ENCODE measurements around the gene CRTC3.

The CRTC3 gene

DNA sequence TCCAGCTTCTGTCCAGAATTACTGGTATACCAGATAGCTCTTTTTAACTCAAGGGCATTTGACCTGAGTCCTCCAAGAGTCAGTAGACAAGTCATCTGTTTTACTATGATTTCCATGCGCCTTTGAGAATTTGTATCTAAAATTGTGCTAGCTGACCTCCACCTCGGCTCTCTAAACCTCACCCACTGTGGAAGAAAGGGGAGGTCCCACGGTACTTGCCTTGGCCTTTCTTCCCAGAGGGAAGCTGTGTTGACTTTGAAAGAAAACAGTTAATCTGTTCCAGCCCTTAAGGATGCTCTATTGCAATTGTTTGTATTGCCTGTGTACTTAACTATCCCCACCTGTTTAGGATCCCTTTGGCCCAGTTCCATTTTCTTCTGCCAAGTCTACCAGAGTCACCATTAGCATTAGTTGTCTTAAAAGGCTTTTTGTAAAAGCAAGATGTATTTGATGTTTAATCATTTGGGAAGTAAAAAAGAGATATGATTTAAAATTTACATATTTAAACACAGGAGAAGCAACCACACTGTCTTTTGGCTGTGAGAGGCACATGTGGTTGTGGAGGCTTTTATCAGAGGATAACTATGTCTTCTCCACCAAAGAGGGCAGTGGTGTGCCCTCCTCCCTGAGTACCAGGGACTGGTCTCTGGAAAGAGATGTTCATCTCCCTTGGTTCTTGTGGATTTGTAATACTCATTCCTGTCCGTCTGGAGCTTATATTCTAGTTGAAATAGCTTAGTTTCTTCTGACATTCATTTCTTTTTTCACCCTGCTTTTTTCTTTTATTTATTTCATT, 88.8 kb downstream of the CRTC3 start:
- TF ChIP-seq CTCF (conservative IDR thresholded peaks at IDR 0.05; ENCODE audit: low read depth, low read length) = no peak
- DNase-seq (ENCODE audit: low read depth) = no peak
- no peak overlapping the region for H3K4me3 ChIP-seq (ENCODE audit: low read length)

DNA sequence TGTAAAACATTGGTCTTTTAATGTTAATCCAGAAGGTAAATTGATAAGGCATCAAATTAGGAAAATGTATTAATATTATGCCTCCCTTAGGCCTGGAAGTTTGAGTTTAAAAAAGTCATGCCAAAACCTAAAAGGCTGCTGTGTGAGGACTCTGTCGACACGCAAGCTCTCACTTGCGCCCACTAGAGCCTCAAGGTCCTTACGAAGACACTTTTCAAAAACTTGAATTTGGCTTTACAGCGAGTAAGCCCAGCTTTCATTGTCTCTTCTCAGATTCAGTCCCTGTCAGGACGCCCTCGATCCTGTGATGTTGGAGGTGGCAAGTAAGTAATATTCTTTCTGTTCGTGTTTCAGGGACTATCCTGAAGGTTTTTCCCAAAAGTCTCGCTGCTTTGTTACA, 89.7 kb downstream of the CRTC3 start:
- H3K4me3 ChIP-seq (ENCODE audit: low read length) = no peak overlapping the region
- no peak for TF ChIP-seq CTCF (conservative IDR thresholded peaks at IDR 0.05; ENCODE audit: low read depth, low read length)
- DNase-seq (ENCODE audit: low read depth) = no peak

DNA sequence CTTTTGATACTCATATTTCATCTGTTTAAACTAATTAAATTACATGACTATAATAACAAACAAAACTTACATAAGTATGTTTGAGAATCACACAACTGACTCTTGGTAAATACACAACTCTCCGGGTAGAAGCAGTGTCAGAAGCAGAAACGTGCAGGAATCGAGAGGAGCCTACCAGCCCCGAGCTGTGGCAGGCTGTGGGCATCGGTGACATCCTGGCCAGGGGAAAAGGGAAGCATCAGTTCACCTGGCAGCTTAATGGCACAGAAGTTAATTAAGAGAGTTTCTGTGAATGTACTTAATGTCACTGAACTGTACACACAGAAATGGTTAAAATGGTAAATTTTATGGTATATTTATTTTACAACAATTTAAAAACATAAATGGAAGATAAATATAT, 90.2 kb downstream of the CRTC3 start:
- TF ChIP-seq CTCF (conservative IDR thresholded peaks at IDR 0.05; ENCODE audit: low read depth, low read length) = no peak
- no peak overlapping the region for H3K4me3 ChIP-seq (ENCODE audit: low read length)
- DNase-seq (ENCODE audit: low read depth) = no peak

GRCh38 chr15:90620379-90621067, 90.8 kb downstream of the CRTC3 start:
- no peak for DNase-seq (ENCODE audit: low read depth)
- no peak for TF ChIP-seq CTCF (conservative IDR thresholded peaks at IDR 0.05; ENCODE audit: low read depth, low read length)
- no peak overlapping the region for H3K4me3 ChIP-seq (ENCODE audit: low read length)

DNA sequence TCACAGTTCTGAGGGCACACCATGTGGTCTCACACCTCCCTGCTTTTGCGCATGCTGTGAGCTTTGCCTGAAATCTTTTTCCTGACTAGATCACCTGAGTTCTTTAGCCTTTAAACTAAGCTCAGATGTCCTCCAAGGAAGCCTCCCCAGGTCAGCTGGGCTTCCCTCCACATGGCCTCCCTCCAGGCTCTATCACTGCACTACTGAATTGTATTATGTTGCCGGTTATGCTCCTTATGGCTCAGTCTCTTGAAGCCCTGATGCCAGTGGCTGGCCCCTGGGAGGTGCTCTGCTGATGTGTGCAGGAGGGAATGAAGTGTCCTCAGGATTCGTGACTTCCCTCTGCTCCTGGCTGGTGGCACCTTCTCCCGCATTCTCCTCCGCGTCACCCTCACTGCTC, 94.1 kb downstream of the CRTC3 start:
- TF ChIP-seq CTCF (conservative IDR thresholded peaks at IDR 0.05; ENCODE audit: low read depth, low read length) = no peak
- no peak overlapping the region for H3K4me3 ChIP-seq (ENCODE audit: low read length)
- no peak for DNase-seq (ENCODE audit: low read depth)

- DNase-seq (ENCODE audit: low read depth) = no peak
- H3K4me3 ChIP-seq (ENCODE audit: low read length) = no peak overlapping the region
- TF ChIP-seq CTCF (conservative IDR thresholded peaks at IDR 0.05; ENCODE audit: low read depth, low read length) = no peak
Measured at GRCh38 chr15:90624278-90624981, 94.7 kb downstream of the CRTC3 start.

Measured in retinal pigment epithelial cell (primary cell).